A549 (cell line): ENCODE measurements around the gene AGR2.

ENCODE experiments used
- CEBPB ChIP-seq, 2 experiments: fragments of >200 bp in 1 of 2; sonication (Bioruptor Twin) in 1 of 2; formaldehyde crosslinking in 1 of 2; IDR thresholded peaks; 2 replicates each; pipeline ENCODE4 v1.6.1; 2012 to 2016
- EP300 ChIP-seq, 2 experiments: fragments of >200 bp; sonication (Bioruptor Twin); formaldehyde crosslinking; IDR thresholded peaks; 2 replicates in 1 of 2; 3 replicates in 1 of 2; pipeline ENCODE4 v1.6.1; 2016 to 2017
- HOXA7 ChIP-seq: fragments of 250-450 bp; sonication (Bioruptor Pico); IDR thresholded peaks from 2 replicates; pipeline ENCODE4 v1.5.0; 2020; ENCODE audit warnings: mild to moderate bottlenecking, moderate library complexity
- HOXB5 ChIP-seq: fragments of 250-450 bp; sonication (Bioruptor Pico); IDR thresholded peaks from 2 replicates; pipeline ENCODE4 v1.5.0; 2020; ENCODE audit warnings: mild to moderate bottlenecking, moderate library complexity
- MAZ ChIP-seq: fragments of 150-350 bp; IDR thresholded peaks from 2 replicates; pipeline ENCODE4 v1.6.1; 2014; ENCODE audit warnings: antibody characterized with exemption, low read depth, low read length, borderline replicate concordance
- NPAS2 ChIP-seq: fragments of 250-450 bp; sonication (Bioruptor Pico); IDR thresholded peaks from 2 replicates; pipeline ENCODE4 v1.8.0; 2022; ENCODE audit warnings: mild to moderate bottlenecking, moderate library complexity, borderline replicate concordance
- NR3C1 ChIP-seq: fragments of >200 bp; sonication (Bioruptor Twin); formaldehyde crosslinking; IDR thresholded peaks from 3 replicates; pipeline ENCODE4 v1.6.1; 2017
- POLR2A ChIP-seq: IDR thresholded peaks from 2 replicates; pipeline ENCODE4 v1.6.1; 2012; ENCODE audit warnings: mild to moderate bottlenecking, low read length
- RAD21 ChIP-seq, 2 experiments: fragments of >200 bp in 1 of 2; sonication (Bioruptor Twin) in 1 of 2; formaldehyde crosslinking in 1 of 2; IDR thresholded peaks in 1 of 2; conservative IDR thresholded peaks in 1 of 2; 2 replicates in 1 of 2; 3 replicates in 1 of 2; pipeline ENCODE4 v1.6.1; 2012 to 2018; ENCODE audit warnings: inconsistent platforms in 1 of 2
- TF ChIP-seq, protein P1 (sequence below): fragments of >200 bp; sonication (Bioruptor Twin); formaldehyde crosslinking; IDR thresholded peaks from 3 replicates; pipeline ENCODE4 v1.5.1; 2016
- TF ChIP-seq, protein P2 (sequence below): fragments of 150-350 bp; IDR thresholded peaks from 2 replicates; pipeline ENCODE4 v1.6.1; 2014; ENCODE audit warnings: low read depth, mild to moderate bottlenecking, low read length
- TF ChIP-seq, protein P3 (sequence below): IDR thresholded peaks from 2 replicates; pipeline ENCODE4 v1.6.1; 2012

DNA sequence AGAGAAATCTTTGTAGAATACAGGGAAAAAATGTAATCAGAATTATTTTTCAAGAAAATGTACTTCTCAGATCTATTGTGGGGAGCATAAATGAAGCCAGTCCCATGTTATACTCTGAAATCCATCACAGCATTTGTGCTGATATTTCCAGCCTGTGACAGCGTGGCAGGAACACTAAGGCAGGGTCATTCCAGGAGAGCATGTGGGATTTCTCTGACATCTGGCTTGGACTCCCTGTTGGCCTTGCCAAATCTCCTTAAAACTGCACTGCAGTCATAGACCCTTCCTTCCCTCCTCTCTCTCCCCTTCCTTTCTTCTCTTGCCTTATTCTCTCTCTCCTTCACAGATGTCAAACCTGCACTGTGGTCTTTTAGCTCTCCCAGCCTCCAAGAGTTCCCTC lies 57.7 kb downstream of the AGR2 start:
- TF ChIP-seq, protein P1, sequence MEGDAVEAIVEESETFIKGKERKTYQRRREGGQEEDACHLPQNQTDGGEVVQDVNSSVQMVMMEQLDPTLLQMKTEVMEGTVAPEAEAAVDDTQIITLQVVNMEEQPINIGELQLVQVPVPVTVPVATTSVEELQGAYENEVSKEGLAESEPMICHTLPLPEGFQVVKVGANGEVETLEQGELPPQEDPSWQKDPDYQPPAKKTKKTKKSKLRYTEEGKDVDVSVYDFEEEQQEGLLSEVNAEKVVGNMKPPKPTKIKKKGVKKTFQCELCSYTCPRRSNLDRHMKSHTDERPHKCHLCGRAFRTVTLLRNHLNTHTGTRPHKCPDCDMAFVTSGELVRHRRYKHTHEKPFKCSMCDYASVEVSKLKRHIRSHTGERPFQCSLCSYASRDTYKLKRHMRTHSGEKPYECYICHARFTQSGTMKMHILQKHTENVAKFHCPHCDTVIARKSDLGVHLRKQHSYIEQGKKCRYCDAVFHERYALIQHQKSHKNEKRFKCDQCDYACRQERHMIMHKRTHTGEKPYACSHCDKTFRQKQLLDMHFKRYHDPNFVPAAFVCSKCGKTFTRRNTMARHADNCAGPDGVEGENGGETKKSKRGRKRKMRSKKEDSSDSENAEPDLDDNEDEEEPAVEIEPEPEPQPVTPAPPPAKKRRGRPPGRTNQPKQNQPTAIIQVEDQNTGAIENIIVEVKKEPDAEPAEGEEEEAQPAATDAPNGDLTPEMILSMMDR: no peak
- TF ChIP-seq, protein P2, sequence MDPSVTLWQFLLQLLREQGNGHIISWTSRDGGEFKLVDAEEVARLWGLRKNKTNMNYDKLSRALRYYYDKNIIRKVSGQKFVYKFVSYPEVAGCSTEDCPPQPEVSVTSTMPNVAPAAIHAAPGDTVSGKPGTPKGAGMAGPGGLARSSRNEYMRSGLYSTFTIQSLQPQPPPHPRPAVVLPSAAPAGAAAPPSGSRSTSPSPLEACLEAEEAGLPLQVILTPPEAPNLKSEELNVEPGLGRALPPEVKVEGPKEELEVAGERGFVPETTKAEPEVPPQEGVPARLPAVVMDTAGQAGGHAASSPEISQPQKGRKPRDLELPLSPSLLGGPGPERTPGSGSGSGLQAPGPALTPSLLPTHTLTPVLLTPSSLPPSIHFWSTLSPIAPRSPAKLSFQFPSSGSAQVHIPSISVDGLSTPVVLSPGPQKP: no peak
- TF ChIP-seq, protein P3, sequence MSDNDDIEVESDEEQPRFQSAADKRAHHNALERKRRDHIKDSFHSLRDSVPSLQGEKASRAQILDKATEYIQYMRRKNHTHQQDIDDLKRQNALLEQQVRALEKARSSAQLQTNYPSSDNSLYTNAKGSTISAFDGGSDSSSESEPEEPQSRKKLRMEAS: no peak
- no peak for TF ChIP-seq CEBPB (IDR thresholded peaks at IDR 0.05)
- no peak for TF ChIP-seq RAD21 (conservative IDR thresholded peaks at IDR 0.05 in 1 of 2, IDR thresholded peaks at IDR 0.05 in 1 of 2)
- no peak for TF ChIP-seq MAZ
- no peak for TF ChIP-seq NR3C1
- no peak for TF ChIP-seq EP300 (IDR thresholded peaks at IDR 0.05)
- TF ChIP-seq NPAS2 (CRISPR knock-in tag): no peak
- TF ChIP-seq HOXA7 (CRISPR knock-in tag): no peak
- no peak for TF ChIP-seq POLR2A
- no peak for TF ChIP-seq HOXB5 (CRISPR knock-in tag)
